ENCODE data around the gene LRRC52.

Gene LRRC52

GRCh38 chr1:165537356-165538109 lies 6.3 kb upstream of the LRRC52 start:
- no peak for DNase-seq (ENCODE audit: low read depth)

GRCh38 chr1:165539306-165539705 lies 4.5 kb upstream of the LRRC52 start:
- DNase-seq (ENCODE audit: low read depth): no peak

GRCh38 chr1:165539908-165540307 lies 3.9 kb upstream of the LRRC52 start:
- no peak for DNase-seq (ENCODE audit: low read depth)

- no peak for DNase-seq (ENCODE audit: low read depth)
These were observed 1.7 kb upstream of the LRRC52 start for GRCh38 chr1:165542015-165542631.

GRCh38 chr1:165542647-165543046 lies 1.2 kb upstream of the LRRC52 start:
- DNase-seq (ENCODE audit: low read depth): no peak

- no peak for DNase-seq (ENCODE audit: low read depth)
These were observed 1.2 kb downstream of the LRRC52 start for GRCh38 chr1:165544996-165545395.

GRCh38 chr1:165545974-165546373 lies 2.2 kb downstream of the LRRC52 start:
- no peak for DNase-seq (ENCODE audit: low read depth)

GRCh38 chr1:165549973-165550372 lies 6.2 kb downstream of the LRRC52 start:
- DNase-seq (ENCODE audit: low read depth): no peak

- DNase-seq (ENCODE audit: low read depth): no peak
These were observed 7.7 kb downstream of the LRRC52 start for GRCh38 chr1:165551469-165551868.

GRCh38 chr1:165560883-165561656 lies 17.3 kb downstream of the LRRC52 start:
- no peak for DNase-seq (ENCODE audit: low read depth)

- no peak for DNase-seq (ENCODE audit: low read depth)
These were observed 18.8 kb downstream of the LRRC52 start for GRCh38 chr1:165562571-165562970.

GRCh38 chr1:165563551-165563950 lies 19.8 kb downstream of the LRRC52 start:
- DNase-seq (ENCODE audit: low read depth): no peak

GRCh38 chr1:165564561-165564960 lies 20.8 kb downstream of the LRRC52 start:
- no peak for DNase-seq (ENCODE audit: low read depth)

GRCh38 chr1:165565751-165566490 lies 22.1 kb downstream of the LRRC52 start:
- DNase-seq (ENCODE audit: low read depth): no peak

GRCh38 chr1:165570078-165570477 lies 26.3 kb downstream of the LRRC52 start:
- no peak for DNase-seq (ENCODE audit: low read depth)

- DNase-seq (ENCODE audit: low read depth): no peak
These were observed 30.0 kb downstream of the LRRC52 start for GRCh38 chr1:165573787-165574186.

GRCh38 chr1:165574295-165574694 lies 30.5 kb downstream of the LRRC52 start:
- no peak for DNase-seq (ENCODE audit: low read depth)

GRCh38 chr1:165575468-165576099 lies 31.8 kb downstream of the LRRC52 start:
- DNase-seq (ENCODE audit: low read depth): no peak

GRCh38 chr1:165576536-165576935 lies 32.7 kb downstream of the LRRC52 start:
- no peak for DNase-seq (ENCODE audit: low read depth)

- no peak for DNase-seq (ENCODE audit: low read depth)
These were observed 33.9 kb downstream of the LRRC52 start for GRCh38 chr1:165577707-165578106.

- no peak for DNase-seq (ENCODE audit: low read depth)
These were observed 37.4 kb downstream of the LRRC52 start for GRCh38 chr1:165580931-165581871.

Data from T-helper 22 cell (primary cell).